Left lung (tissue), 10 donors: ENCODE measurements around the gene ASTL. TPM values are rescaled to one million over a fixed set of nuclear protein-coding genes. Genes with fewer than 3 reads are reported as not detected.
"Not testable (repeated sequence)": the region's sequence is repeated elsewhere in the genome, so short reads cannot be mapped to it uniquely, and the experiment has no call there.

Source experiments
- ATAC-seq: fragments of 200-7000 bp; cut with Tn5 transposase; one replicate; pipeline ENCODE4 v1.9.1; 2020; ENCODE audit warnings: moderate library complexity
- DNase-seq, 4 donors: peaks; one replicate each; pipeline ENCODE4 v3.0.0-alpha.2; 2013 to 2020
- H3K27ac ChIP-seq, 2 donors: fragments of 200-600 bp; sonication (generic) in 1 of 2; one replicate each; pipeline versions ENCODE4 v1.5.0 to v1.8.0; 2020 to 2021
- H3K27me3 ChIP-seq, 2 donors: fragments of 200-600 bp; sonication (generic) in 1 of 2; one replicate each; pipeline versions ENCODE4 v1.5.0 to v1.8.0; 2020 to 2021
- H3K36me3 ChIP-seq, 2 donors: fragments of 200-600 bp; sonication (generic) in 1 of 2; one replicate each; pipeline versions ENCODE4 v1.5.0 to v1.8.0; 2020 to 2021
- H3K4me1 ChIP-seq, 2 donors: fragments of 200-600 bp; one replicate each; pipeline ENCODE4 v1.8.0; 2021
- H3K4me3 ChIP-seq, 2 donors: fragments of 200-600 bp; sonication (generic) in 1 of 2; one replicate each; pipeline versions ENCODE4 v1.5.0 to v1.8.0; 2020 to 2021; ENCODE audit warnings: mild to moderate bottlenecking in 1 of 2
- H3K9me3 ChIP-seq, 2 donors: fragments of 200-600 bp; sonication (generic) in 1 of 2; one replicate each; pipeline versions ENCODE4 v1.5.0 to v1.8.0; 2020 to 2021
- intact Hi-C, 2 donors: fragments of 100-400 bp; cut with DNase I; formaldehyde crosslinking; loops; one replicate each; pipeline versions ENCODE4 v1.11.2 to v1.14.2; 2022
- polyA plus RNA-seq, 6 donors: library from polyadenylated mRNA; unstranded; fragments of 120-200 nt; gene quantifications; one replicate each; pipeline ENCODE4 v1.2.1, GENCODE V29; 2013; ENCODE audit not compliant: insufficient read length in 6 of 6
- total RNA-seq, 2 donors: library from RNA; stranded (reverse); fragmentation: NEBNext Ultra II Directional; extraction: Animal tissue kit (Norgen Biotek cat#: 25700); gene quantifications; one replicate each; pipeline ENCODE4 v1.2.1, GENCODE V29; 2021
- TF ChIP-seq, protein P1 (sequence below), 2 donors: fragments of 200-600 bp; sonication (generic) in 1 of 2; IDR thresholded peaks; one replicate each; pipeline versions ENCODE4 v1.5.0 to v1.8.0; 2021; ENCODE audit warnings: antibody characterized with exemption in 2 of 2
- donor health status: DM: no; HTN: yes; CAD: no.
- donor health status: DM: no; HTN: no; CAD: no.

Gene ASTL
- total and polyA plus RNA-seq, 8 donors, result 0.11 to 0.30 (median 0.21) TPM; not detected in 3

DNA sequence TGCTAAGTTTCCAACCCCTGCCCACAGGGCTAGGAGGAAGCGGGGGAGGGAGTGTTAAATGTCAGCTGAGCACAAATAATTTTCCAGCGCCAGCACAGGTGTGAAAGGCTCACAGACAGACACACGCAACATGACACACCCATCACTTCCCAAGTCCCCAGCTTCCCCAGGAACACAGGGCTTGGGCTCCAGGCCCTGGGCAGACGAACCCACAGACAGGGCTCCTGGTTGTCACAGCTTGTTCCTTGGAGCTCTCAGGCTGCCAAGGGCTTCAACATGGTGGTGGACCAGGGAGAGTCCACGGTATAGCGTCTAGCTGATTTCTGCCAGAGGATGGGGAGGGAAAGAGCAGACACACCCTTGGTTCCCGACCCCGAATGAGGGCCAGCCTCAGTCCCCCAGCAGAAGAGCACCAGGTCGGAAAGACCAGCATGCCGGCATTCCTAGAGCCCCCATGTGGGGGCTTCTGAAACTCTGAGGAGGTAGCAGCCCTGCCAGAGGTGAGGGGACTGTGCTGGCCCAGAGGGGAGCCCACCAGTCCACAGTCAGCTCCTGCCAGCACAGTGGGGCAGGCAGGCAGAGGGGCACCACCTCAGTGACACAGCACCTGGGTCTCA, 5.0 kb upstream of the ASTL start:
- H3K27me3 ChIP-seq, result peaks cover 0 to 15% of the 10 kb centered on the region in 2 donors
- TF ChIP-seq, protein P1, sequence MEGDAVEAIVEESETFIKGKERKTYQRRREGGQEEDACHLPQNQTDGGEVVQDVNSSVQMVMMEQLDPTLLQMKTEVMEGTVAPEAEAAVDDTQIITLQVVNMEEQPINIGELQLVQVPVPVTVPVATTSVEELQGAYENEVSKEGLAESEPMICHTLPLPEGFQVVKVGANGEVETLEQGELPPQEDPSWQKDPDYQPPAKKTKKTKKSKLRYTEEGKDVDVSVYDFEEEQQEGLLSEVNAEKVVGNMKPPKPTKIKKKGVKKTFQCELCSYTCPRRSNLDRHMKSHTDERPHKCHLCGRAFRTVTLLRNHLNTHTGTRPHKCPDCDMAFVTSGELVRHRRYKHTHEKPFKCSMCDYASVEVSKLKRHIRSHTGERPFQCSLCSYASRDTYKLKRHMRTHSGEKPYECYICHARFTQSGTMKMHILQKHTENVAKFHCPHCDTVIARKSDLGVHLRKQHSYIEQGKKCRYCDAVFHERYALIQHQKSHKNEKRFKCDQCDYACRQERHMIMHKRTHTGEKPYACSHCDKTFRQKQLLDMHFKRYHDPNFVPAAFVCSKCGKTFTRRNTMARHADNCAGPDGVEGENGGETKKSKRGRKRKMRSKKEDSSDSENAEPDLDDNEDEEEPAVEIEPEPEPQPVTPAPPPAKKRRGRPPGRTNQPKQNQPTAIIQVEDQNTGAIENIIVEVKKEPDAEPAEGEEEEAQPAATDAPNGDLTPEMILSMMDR (IDR thresholded peaks at IDR 0.05), result no peak
- H3K36me3 ChIP-seq, result no peaks in the 10 kb centered on the region
- peak in 1 of 4 donors; percentile 55 for DNase-seq
- no peak overlapping the region for H3K27ac ChIP-seq
- intact Hi-C loops, result no loop called here
- H3K4me1 ChIP-seq, result peaks cover 7 to 52% of the 10 kb centered on the region in 2 donors
- ATAC-seq, result no peak
- no peaks in the 10 kb centered on the region for H3K9me3 ChIP-seq
- peak overlapping the region in 1 of 2 donors; percentile 61 for H3K4me3 ChIP-seq

DNA sequence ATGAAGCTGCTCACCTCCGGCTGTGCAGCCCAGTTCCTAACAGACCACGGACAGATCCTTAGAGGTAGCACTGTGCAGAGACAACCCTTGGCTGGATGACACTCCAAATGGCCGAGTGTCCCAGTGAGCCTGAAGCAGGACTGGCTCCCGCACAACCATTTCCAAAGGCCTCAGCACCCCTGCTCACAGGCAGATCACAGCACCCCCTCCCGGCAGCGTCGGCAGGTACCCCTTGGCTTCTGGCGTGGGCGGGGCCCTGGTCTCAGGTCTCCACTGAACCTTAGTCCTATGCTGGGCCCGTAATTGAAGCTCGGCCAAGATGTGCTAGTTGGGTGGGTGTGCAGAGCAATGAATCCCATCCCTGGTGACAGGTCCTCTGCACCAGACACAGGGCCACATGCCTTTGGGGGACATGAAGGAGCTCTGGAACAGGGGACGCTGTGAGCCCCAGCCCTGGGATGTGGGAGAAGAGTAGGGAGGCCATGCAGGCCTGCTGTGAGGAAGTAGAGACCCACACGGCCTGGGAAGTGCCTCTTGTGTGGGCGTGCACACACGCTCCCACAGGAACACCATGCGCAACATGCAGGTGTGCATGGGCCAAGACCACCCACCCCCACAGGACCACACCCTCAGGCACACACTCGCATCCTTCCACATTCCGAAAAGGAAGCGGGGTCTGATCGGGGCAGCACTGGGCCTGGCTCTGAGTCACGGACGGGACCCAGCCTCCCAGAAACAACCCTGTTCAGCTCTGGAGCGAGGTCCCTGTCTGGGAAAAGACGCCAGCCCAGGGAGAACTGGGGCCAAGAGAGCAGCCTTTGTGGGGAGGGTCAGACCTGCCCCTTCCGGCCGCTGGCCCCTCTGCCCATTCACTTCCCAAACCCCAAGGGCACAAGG, 4.2 kb upstream of the ASTL start:
- ATAC-seq (no peak), DNase-seq (peak in 1 of 4 donors; percentile 47)
- H3K27ac ChIP-seq, result no peak overlapping the region
- peaks cover 0 to 20% of the 10 kb centered on the region in 2 donors for H3K27me3 ChIP-seq
- intact Hi-C loops, result no loop called here
- peaks cover 7 to 43% of the 10 kb centered on the region in 2 donors for H3K4me1 ChIP-seq
- H3K4me3 ChIP-seq, result no peak overlapping the region
- H3K9me3 ChIP-seq, result no peaks in the 10 kb centered on the region
- no peaks in the 10 kb centered on the region for H3K36me3 ChIP-seq
- TF ChIP-seq, protein P1 (IDR thresholded peaks at IDR 0.05), result no peak

DNA sequence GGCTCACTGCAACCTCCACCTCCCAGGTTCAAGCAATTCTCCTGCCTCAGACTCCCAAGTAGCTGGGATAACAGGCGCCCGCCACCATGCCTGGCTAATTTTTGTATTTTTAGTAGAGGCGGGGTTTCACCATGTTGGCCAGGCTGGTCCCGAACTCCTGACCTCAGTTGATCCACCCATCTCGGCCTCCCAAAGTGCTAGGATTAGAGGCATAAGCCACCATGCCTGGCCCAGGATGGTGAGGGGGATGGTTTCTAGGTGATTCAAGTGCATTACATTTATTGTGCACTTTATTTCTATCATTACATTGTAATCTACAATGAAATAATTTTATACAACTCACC, 3.3 kb upstream of the ASTL start:
- Histone ChIP-seq H3K27me3 (peaks cover 0 to 20% of the 10 kb centered on the region in 2 donors), H3K4me1 (peaks cover 7 to 34% of the 10 kb centered on the region in 2 donors)
- H3K4me3 ChIP-seq, DNase-seq, intact Hi-C loops, H3K27ac ChIP-seq, H3K36me3 ChIP-seq, ATAC-seq, H3K9me3 ChIP-seq: not testable (repeated sequence)

DNA sequence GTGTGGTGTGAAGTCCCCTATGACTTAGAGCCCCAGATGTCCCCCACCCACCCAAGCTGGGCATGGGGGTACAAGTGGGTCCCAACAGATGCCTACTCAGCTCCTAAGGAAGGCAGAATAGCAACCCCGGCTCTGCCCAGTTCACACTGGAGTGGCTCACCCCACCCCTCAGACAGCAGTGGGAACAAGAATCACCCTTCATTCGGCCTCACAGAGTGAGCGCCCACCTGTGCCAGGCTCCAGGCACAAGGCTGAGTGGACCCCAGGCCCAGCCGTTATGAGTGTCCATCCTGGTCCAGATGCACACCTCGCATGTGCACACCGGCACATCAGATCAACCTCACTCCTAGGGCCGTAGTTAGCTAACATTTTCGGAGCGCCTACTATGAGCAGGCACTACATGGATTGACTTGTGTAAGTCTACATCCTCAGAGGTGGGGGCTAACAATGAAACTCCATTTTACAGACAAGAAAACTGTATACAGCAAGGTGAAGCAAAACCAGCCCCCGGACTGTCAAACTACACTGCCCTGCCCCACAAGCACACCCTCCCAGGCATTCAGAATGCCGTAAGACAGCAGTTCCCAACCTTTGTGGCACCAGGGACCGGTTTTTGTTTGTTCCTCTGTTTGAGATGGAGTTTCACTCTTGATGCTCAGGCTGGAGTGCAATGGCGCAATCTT, 2.8 kb upstream of the ASTL start:
- Histone ChIP-seq H3K36me3 (no peaks in the 10 kb centered on the region), H3K27ac (no peak overlapping the region), H3K9me3 (no peaks in the 10 kb centered on the region), H3K27me3 (peaks cover 0 to 20% of the 10 kb centered on the region in 2 donors), H3K4me1 (peaks cover 7 to 29% of the 10 kb centered on the region in 2 donors), H3K4me3 (no peak overlapping the region)
- intact Hi-C loops, result no loop called here
- ATAC-seq, result no peak
- peak in 1 of 4 donors; percentile 17 for DNase-seq
- TF ChIP-seq, protein P1 (IDR thresholded peaks at IDR 0.05), result no peak

DNA sequence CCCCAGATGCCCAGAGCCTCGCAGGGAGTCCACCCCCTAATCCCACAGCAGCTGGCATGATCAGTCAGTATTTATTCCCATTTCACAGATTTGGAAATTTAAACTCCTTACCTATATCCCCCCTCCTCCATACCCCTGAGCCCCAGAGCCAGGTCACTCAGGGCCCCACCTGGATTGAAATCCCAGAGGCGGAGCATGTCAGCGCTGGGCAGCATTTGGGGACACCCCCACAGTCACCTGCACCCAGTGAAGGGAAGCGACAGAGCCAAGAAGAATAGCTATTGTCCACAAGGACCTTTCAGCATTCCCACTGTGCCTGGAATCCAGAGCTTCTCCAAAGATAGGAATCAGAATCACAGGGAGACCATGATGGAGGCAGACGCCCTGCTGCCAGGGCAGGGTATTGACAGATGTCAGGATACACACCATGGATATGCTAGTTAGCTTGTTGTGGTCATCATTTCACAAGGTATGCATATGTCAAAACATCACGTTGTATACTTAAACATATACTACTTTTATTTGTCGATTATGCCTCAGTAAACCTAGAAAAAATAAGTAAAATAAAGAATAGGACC, 968 bp upstream of the ASTL start:
- Histone ChIP-seq H3K9me3 (no peaks in the 10 kb centered on the region), H3K4me3 (no peak overlapping the region), H3K36me3 (no peaks in the 10 kb centered on the region), H3K27me3 (peaks cover 0 to 16% of the 10 kb centered on the region in 2 donors), H3K27ac (no peak overlapping the region), H3K4me1 (peaks cover 2 to 18% of the 10 kb centered on the region in 2 donors)
- DNase-seq (peak in 1 of 4 donors; percentile 16), ATAC-seq (no peak)
- intact Hi-C loops, result no loop called here
- TF ChIP-seq, protein P1 (IDR thresholded peaks at IDR 0.05), result no peak
